Fibroblast of peridontal ligament (primary cell): Measurements from ENCODE around the gene APOBEC3G.
A peak's percentile ranks its signal among the peaks of the same experiment; 100 is the strongest.

Experiments
- DNase-seq: peaks from one replicate; pipeline ENCODE4 v3.0.0-alpha.2; 2010; ENCODE audit errors: extremely low read depth

Gene APOBEC3G

GRCh38 chr22:39123751-39124581 is 46.9 kb downstream of the APOBEC3G start:
- DNase-seq, result no peak

- DNase-seq, result no peak
Measured at GRCh38 chr22:39125622-39126021, 48.5 kb downstream of the APOBEC3G start.

- DNase-seq, result no peak
Measured at GRCh38 chr22:39128508-39128907, 51.4 kb downstream of the APOBEC3G start.

GRCh38 chr22:39129081-39129480 is 52.0 kb downstream of the APOBEC3G start:
- no peak for DNase-seq

- DNase-seq, result no peak
Measured at GRCh38 chr22:39129746-39130145, 52.7 kb downstream of the APOBEC3G start.

- DNase-seq, result no peak
Measured at GRCh38 chr22:39130152-39130704, 53.2 kb downstream of the APOBEC3G start.

- DNase-seq, result no peak
Measured at GRCh38 chr22:39130892-39131855, 54.1 kb downstream of the APOBEC3G start.

- DNase-seq, result no peak
Measured at GRCh38 chr22:39132281-39132680, 55.2 kb downstream of the APOBEC3G start.

- no peak for DNase-seq
Measured at GRCh38 chr22:39132871-39133524, 55.9 kb downstream of the APOBEC3G start.

- DNase-seq, result no peak
Measured at GRCh38 chr22:39133871-39134270, 56.8 kb downstream of the APOBEC3G start.

GRCh38 chr22:39134366-39135091 is 57.5 kb downstream of the APOBEC3G start:
- no peak for DNase-seq

GRCh38 chr22:39135092-39135896 is 58.2 kb downstream of the APOBEC3G start:
- DNase-seq, result peak; percentile 16

- no peak for DNase-seq
Measured at GRCh38 chr22:39136317-39136716, 59.2 kb downstream of the APOBEC3G start.
